ENCODE results near the gene GPR151. TPM values are rescaled to one million over a fixed set of nuclear protein-coding genes. Genes with fewer than 3 reads are reported as not detected.

The GPR151 gene
- total RNA-seq, 2 donors from 2014 or later: not detected

Other genes starting within 250 kb of the GPR151 start
- not detected for gene POU4F3, start 177.4 kb downstream of the GPR151 start, total RNA-seq
- gene TCERG1, start 68.9 kb downstream of the GPR151 start, total RNA-seq: 10 to 100 TPM; 84.6 to 98.1 TPM